Esophagus squamous epithelium (tissue), 5 donors: ENCODE results near the gene PRKG1. TPM values are rescaled to one million over a fixed set of nuclear protein-coding genes. Genes with fewer than 3 reads are reported as not detected.

Experiments
- DNase-seq: peaks from one replicate; lab custom pipeline; 2025; lab: John Stamatoyannopoulos, UW
- H3K27ac ChIP-seq, 4 donors: fragments of 200-600 bp; sonication (generic); one replicate each; pipeline ENCODE4 v1.5.1; 2016 to 2019; ENCODE audit warnings: mild to moderate bottlenecking in 1 of 4
- H3K27me3 ChIP-seq, 4 donors: fragments of 200-600 bp; sonication (generic); 1 replicate in 3 of 4; 2 replicates in 1 of 4; pipeline versions ENCODE4 v1.5.1 to v1.6.0; 2017 to 2021; ENCODE audit warnings: antibody characterized with exemption in 1 of 4
- H3K36me3 ChIP-seq, 3 donors: fragments of 200-600 bp; sonication (generic); one replicate each; pipeline ENCODE4 v1.5.1; 2016 to 2019
- H3K4me1 ChIP-seq, 3 donors: fragments of 200-600 bp; sonication (generic); one replicate each; pipeline ENCODE4 v1.5.1; 2017 to 2019
- H3K4me3 ChIP-seq, 4 donors: fragments of 200-600 bp; sonication (generic); 1 replicate in 3 of 4; 2 replicates in 1 of 4; pipeline ENCODE4 v1.5.1; 2016 to 2019; ENCODE audit warnings: mild to moderate bottlenecking in 2 of 4, moderate library complexity in 1 of 4
- H3K9me3 ChIP-seq, 3 donors: fragments of 200-600 bp; sonication (generic); one replicate each; pipeline ENCODE4 v1.5.1; 2016 to 2019
- CTCF ChIP-seq, 6 experiments: fragments of 450-650 bp in 4 of 6; fragments of 200-600 bp in 2 of 6; sonication (generic) in 2 of 6; IDR thresholded peaks; one replicate each; pipeline ENCODE4 v1.5.1; 2016 to 2019; ENCODE audit warnings: antibody characterized with exemption in 6 of 6, mild to moderate bottlenecking in 4 of 6, moderate library complexity in 4 of 6
- POLR2A ChIP-seq, 4 donors: fragments of 450-650 bp; IDR thresholded peaks; one replicate each; pipeline ENCODE4 v1.6.1; 2017; ENCODE audit warnings: antibody characterized with exemption in 4 of 4, mild to moderate bottlenecking in 4 of 4, moderate library complexity in 3 of 4
- WGBS, 2 donors: methylation state at CpG; one replicate each; pipeline ENCODE4 v1.1.5; 2018; 5-methylcytosine and 5-hydroxymethylcytosine counted together
- intact Hi-C: fragments of 100-400 bp; cut with DNase I; formaldehyde crosslinking; loops from one replicate; pipeline ENCODE4 v1.15.0; 2022
- total RNA-seq, 4 donors: library from RNA; depleted of rRNA; stranded (reverse); fragments of >200 nt; gene quantifications; one replicate each; pipeline ENCODE4 v1.1.0, GENCODE V29; 2016
- donor health status: DM: yes; HTN: yes; CAD: no.

Gene PRKG1
- total RNA-seq, 4 donors from 2014 or later = 2.0 to 10.9 (median 3.8) TPM

- TF ChIP-seq POLR2A (IDR thresholded peaks at IDR 0.05) (no peak), CTCF (IDR thresholded peaks at IDR 0.05) (no peak)
- H3K9me3 ChIP-seq = no peaks in the 10 kb centered on the region
- no peaks in the 10 kb centered on the region for H3K36me3 ChIP-seq
- H3K4me1 ChIP-seq = no peaks in the 10 kb centered on the region
- 68 to 71% methylated on average over 5 of the region's 5 CpGs for WGBS, 2 donors
- no peak for DNase-seq
- intact Hi-C loops = no loop called here
- no peaks in the 10 kb centered on the region for H3K27me3 ChIP-seq
- H3K4me3 ChIP-seq = no peak overlapping the region
- H3K27ac ChIP-seq = no peak overlapping the region
These were observed 530.3 kb downstream of the PRKG1 start for GRCh38 chr10:51604579-51604978.

- Histone ChIP-seq H3K4me1 (no peaks in the 10 kb centered on the region), H3K27me3 (no peaks in the 10 kb centered on the region), H3K4me3 (no peak overlapping the region), H3K36me3 (no peaks in the 10 kb centered on the region), H3K9me3 (peaks cover 0 to 4% (median 0%) of the 10 kb centered on the region in 3 donors), H3K27ac (no peak overlapping the region)
- TF ChIP-seq CTCF (IDR thresholded peaks at IDR 0.05) (no peak), POLR2A (IDR thresholded peaks at IDR 0.05) (no peak)
- intact Hi-C loops = no loop called here
- 73 to 86% methylated on average over 5 to 6 of the region's 6 CpGs for WGBS, 2 donors
- DNase-seq = no peak
These were observed 532.7 kb downstream of the PRKG1 start for GRCh38 chr10:51606825-51607462.

GRCh38 chr10:51607463-51607835 lies 533.2 kb downstream of the PRKG1 start:
- intact Hi-C loops = no loop called here
- Histone ChIP-seq H3K4me1 (no peaks in the 10 kb centered on the region), H3K4me3 (no peak overlapping the region), H3K27ac (no peak overlapping the region), H3K9me3 (peaks cover 0 to 4% (median 0%) of the 10 kb centered on the region in 3 donors), H3K27me3 (no peaks in the 10 kb centered on the region), H3K36me3 (no peaks in the 10 kb centered on the region)
- TF ChIP-seq POLR2A (IDR thresholded peaks at IDR 0.05) (no peak), CTCF (IDR thresholded peaks at IDR 0.05) (no peak)
- no peak for DNase-seq
- 65 to 76% methylated on average over 3 of the region's 3 CpGs for WGBS, 2 donors

GRCh38 chr10:51608211-51608610 lies 533.9 kb downstream of the PRKG1 start:
- Histone ChIP-seq H3K27ac (no peak overlapping the region), H3K9me3 (peaks cover 0 to 4% (median 0%) of the 10 kb centered on the region in 3 donors), H3K36me3 (no peaks in the 10 kb centered on the region), H3K27me3 (no peaks in the 10 kb centered on the region), H3K4me1 (no peaks in the 10 kb centered on the region), H3K4me3 (no peak overlapping the region)
- intact Hi-C loops = no loop called here
- WGBS, 2 donors = 60 to 64% methylated on average over 2 of the region's 2 CpGs
- DNase-seq = no peak
- TF ChIP-seq POLR2A (IDR thresholded peaks at IDR 0.05) (no peak), CTCF (IDR thresholded peaks at IDR 0.05) (no peak)

- Histone ChIP-seq H3K27ac (no peak overlapping the region), H3K36me3 (no peaks in the 10 kb centered on the region), H3K4me3 (no peak overlapping the region), H3K9me3 (peaks cover 0 to 4% (median 0%) of the 10 kb centered on the region in 3 donors), H3K27me3 (no peaks in the 10 kb centered on the region), H3K4me1 (no peaks in the 10 kb centered on the region)
- TF ChIP-seq CTCF (IDR thresholded peaks at IDR 0.05) (no peak), POLR2A (IDR thresholded peaks at IDR 0.05) (no peak)
- no peak for DNase-seq
- 62 to 76% methylated on average over 2 to 3 of the region's 3 CpGs for WGBS, 2 donors
- intact Hi-C loops = no loop called here
These were observed 541.5 kb downstream of the PRKG1 start for GRCh38 chr10:51615764-51616298.
